IPS DF 6.9 (cell line): ENCODE results near the gene DSC1.
"Not testable (repeated sequence)": the region's sequence is repeated elsewhere in the genome, so short reads cannot be mapped to it uniquely, and the experiment has no call there.

Experiments
- DNase-seq: peaks from one replicate; pipeline ENCODE4 v3.0.0-alpha.2; 2013; ENCODE audit warnings: low read depth, low spot score
- H3K27ac ChIP-seq: one replicate; pipeline ENCODE4 v1.5.1; 2013; ENCODE audit warnings: low read length, control low read depth
- H3K27me3 ChIP-seq: 2 replicates; pipeline ENCODE4 v1.6.1; 2013; ENCODE audit warnings: mild to moderate bottlenecking, low read length; ENCODE audit not compliant: control insufficient read depth, insufficient read depth
- H3K36me3 ChIP-seq: 2 replicates; pipeline ENCODE4 v1.6.1; 2013; ENCODE audit warnings: low read length; ENCODE audit not compliant: control insufficient read depth, insufficient read depth
- H3K4me1 ChIP-seq: 2 replicates; pipeline ENCODE4 v1.6.1; 2013; ENCODE audit warnings: low read length; ENCODE audit not compliant: control insufficient read depth, insufficient read depth
- H3K4me3 ChIP-seq: 2 replicates; pipeline ENCODE4 v1.5.1; 2013; ENCODE audit warnings: mild to moderate bottlenecking, low read length
- H3K9me3 ChIP-seq: 2 replicates; pipeline ENCODE4 v1.6.1; 2013; ENCODE audit warnings: low read length, inconsistent platforms; ENCODE audit not compliant: control insufficient read depth, insufficient read depth
- whole genome bisulfite sequencing: extraction: QIAGEN DNeasy Blood & Tissue Kit; methylation state at CpG from one replicate; pipeline ENCODE4 v1.1.7; 2013; ENCODE audit warnings: mixed read lengths, missing lambda C conversion rate; ENCODE audit not compliant: insufficient read length, insufficient coverage; 5-methylcytosine and 5-hydroxymethylcytosine counted together

Gene DSC1

GRCh38 chr18:31203096-31203793 is 40.6 kb upstream of the DSC1 start:
- Histone ChIP-seq H3K9me3 (no peaks in the 10 kb centered on the region), H3K27me3 (no peaks in the 10 kb centered on the region), H3K36me3 (no peaks in the 10 kb centered on the region), H3K27ac (no peak overlapping the region), H3K4me1 (no peaks in the 10 kb centered on the region), H3K4me3 (no peak overlapping the region)
- no CpG with 5 or more reads among the region's 9 CpGs for WGBS
- DNase-seq, result no peak

GRCh38 chr18:31199190-31199769 is 36.6 kb upstream of the DSC1 start:
- H3K9me3 ChIP-seq, result no peaks in the 10 kb centered on the region
- H3K4me3 ChIP-seq, result no peak overlapping the region
- no peaks in the 10 kb centered on the region for H3K4me1 ChIP-seq
- no peaks in the 10 kb centered on the region for H3K27me3 ChIP-seq
- WGBS, result no CpG with 5 or more reads among the region's 5 CpGs
- DNase-seq, result no peak
- no peak overlapping the region for H3K27ac ChIP-seq
- no peaks in the 10 kb centered on the region for H3K36me3 ChIP-seq

- Histone ChIP-seq H3K4me1 (no peaks in the 10 kb centered on the region), H3K36me3 (no peaks in the 10 kb centered on the region), H3K4me3 (no peak overlapping the region), H3K27ac (no peak overlapping the region), H3K27me3 (no peaks in the 10 kb centered on the region), H3K9me3 (no peaks in the 10 kb centered on the region)
- no peak for DNase-seq
- WGBS, result no CpG with 5 or more reads among the region's 2 CpGs
These were observed 35.0 kb upstream of the DSC1 start for GRCh38 chr18:31197676-31198075.

- Histone ChIP-seq H3K4me1 (no peaks in the 10 kb centered on the region), H3K4me3 (no peak overlapping the region), H3K27me3 (no peaks in the 10 kb centered on the region), H3K9me3 (no peaks in the 10 kb centered on the region), H3K27ac (no peak overlapping the region), H3K36me3 (no peaks in the 10 kb centered on the region)
- WGBS, result no CpG with 5 or more reads among the region's 3 CpGs
- no peak for DNase-seq
These were observed 32.4 kb upstream of the DSC1 start for GRCh38 chr18:31195063-31195462.

- Histone ChIP-seq H3K4me3 (no peak overlapping the region), H3K27me3 (no peaks in the 10 kb centered on the region), H3K9me3 (no peaks in the 10 kb centered on the region), H3K36me3 (no peaks in the 10 kb centered on the region), H3K4me1 (no peaks in the 10 kb centered on the region), H3K27ac (no peak overlapping the region)
- no peak for DNase-seq
These were observed 29.6 kb upstream of the DSC1 start for GRCh38 chr18:31192086-31192776.

GRCh38 chr18:31190919-31191318 is 28.3 kb upstream of the DSC1 start:
- H3K4me1 ChIP-seq, result no peaks in the 10 kb centered on the region
- WGBS, result no CpG with 5 or more reads among the region's 2 CpGs
- no peaks in the 10 kb centered on the region for H3K9me3 ChIP-seq
- no peak overlapping the region for H3K27ac ChIP-seq
- no peak for DNase-seq
- H3K4me3 ChIP-seq, result no peak overlapping the region
- H3K27me3 ChIP-seq, result no peaks in the 10 kb centered on the region
- no peaks in the 10 kb centered on the region for H3K36me3 ChIP-seq

GRCh38 chr18:31189757-31190156 is 27.1 kb upstream of the DSC1 start:
- Histone ChIP-seq H3K36me3 (no peaks in the 10 kb centered on the region), H3K27me3 (no peaks in the 10 kb centered on the region), H3K4me1 (no peaks in the 10 kb centered on the region), H3K27ac (no peak overlapping the region), H3K4me3 (no peak overlapping the region), H3K9me3 (no peaks in the 10 kb centered on the region)
- WGBS, result no CpG with 5 or more reads among the region's 2 CpGs
- DNase-seq, result no peak

GRCh38 chr18:31185186-31185950 is 22.7 kb upstream of the DSC1 start:
- Histone ChIP-seq H3K4me3 (no peak overlapping the region), H3K27ac (no peak overlapping the region), H3K27me3 (no peaks in the 10 kb centered on the region), H3K9me3 (no peaks in the 10 kb centered on the region), H3K4me1 (no peaks in the 10 kb centered on the region), H3K36me3 (no peaks in the 10 kb centered on the region)
- WGBS, result no CpG with 5 or more reads among the region's 4 CpGs
- no peak for DNase-seq

- H3K9me3 ChIP-seq, result no peaks in the 10 kb centered on the region
- DNase-seq, result no peak
- no peaks in the 10 kb centered on the region for H3K36me3 ChIP-seq
- H3K27ac ChIP-seq, result no peak overlapping the region
- no peak overlapping the region for H3K4me3 ChIP-seq
- H3K4me1 ChIP-seq, result no peaks in the 10 kb centered on the region
- H3K27me3 ChIP-seq, result no peaks in the 10 kb centered on the region
- no CpG with 5 or more reads among the region's 2 CpGs for WGBS
These were observed 20.6 kb upstream of the DSC1 start for GRCh38 chr18:31183302-31183701.

- not testable (repeated sequence) for H3K27ac ChIP-seq, H3K9me3 ChIP-seq, H3K4me1 ChIP-seq, H3K36me3 ChIP-seq, H3K27me3 ChIP-seq, DNase-seq, H3K4me3 ChIP-seq
- WGBS, result no CpG with 5 or more reads among the region's 6 CpGs
These were observed 14.7 kb upstream of the DSC1 start for GRCh38 chr18:31177369-31177768.
